HL-60 (cell line): Measurements from ENCODE around the gene CHCHD6.
"Not testable (repeated sequence)": the region's sequence is repeated elsewhere in the genome, so short reads cannot be mapped to it uniquely, and the experiment has no call there.

Source experiments
- DNase-seq, 2 experiments: peaks; one replicate each; pipeline ENCODE4 v3.0.0-alpha.2; 2010 to 2020; ENCODE audit warnings: low read depth in 1 of 2, low spot score in 1 of 2
- H3K27ac ChIP-seq: fragments of 250-450 bp; sonication (Bioruptor Pico); replicated peaks from 2 replicates; pipeline ENCODE4 v1.5.1; 2020; ENCODE audit warnings: mild to moderate bottlenecking, moderate library complexity
- H3K27me3 ChIP-seq: fragments of 250-450 bp; sonication (Bioruptor Pico); 2 replicates; pipeline ENCODE4 v1.5.1; 2021; ENCODE audit warnings: mild to moderate bottlenecking, moderate library complexity; ENCODE audit not compliant: insufficient read depth, poor library complexity, severe bottlenecking
- H3K4me3 ChIP-seq: replicated peaks from 2 replicates; pipeline ENCODE4 v1.5.1; 2011; ENCODE audit warnings: mild to moderate bottlenecking, control low read depth, low read length; ENCODE audit not compliant: insufficient read depth
- CTCF ChIP-seq: IDR thresholded peaks from one replicate; pipeline ENCODE4 v1.5.1; 2011; ENCODE audit warnings: low read length, control low read depth, inconsistent platforms; ENCODE audit not compliant: insufficient read depth
- GABPA ChIP-seq: IDR thresholded peaks from 2 replicates; pipeline ENCODE4 v1.6.1; 2012; ENCODE audit warnings: low read depth
- POLR2AphosphoS5 ChIP-seq: IDR thresholded peaks from 2 replicates; pipeline ENCODE4 v1.6.1; 2012; ENCODE audit warnings: low read depth
- SPI1 ChIP-seq: IDR thresholded peaks from 2 replicates; pipeline ENCODE4 v1.6.1; 2012; ENCODE audit warnings: low read depth, mild to moderate bottlenecking, borderline replicate concordance
- TF ChIP-seq, protein P1 (sequence below): IDR thresholded peaks from 2 replicates; pipeline ENCODE4 v1.6.1; 2012; ENCODE audit warnings: low read depth; ENCODE audit not compliant: insufficient replicate concordance

Gene CHCHD6

DNA sequence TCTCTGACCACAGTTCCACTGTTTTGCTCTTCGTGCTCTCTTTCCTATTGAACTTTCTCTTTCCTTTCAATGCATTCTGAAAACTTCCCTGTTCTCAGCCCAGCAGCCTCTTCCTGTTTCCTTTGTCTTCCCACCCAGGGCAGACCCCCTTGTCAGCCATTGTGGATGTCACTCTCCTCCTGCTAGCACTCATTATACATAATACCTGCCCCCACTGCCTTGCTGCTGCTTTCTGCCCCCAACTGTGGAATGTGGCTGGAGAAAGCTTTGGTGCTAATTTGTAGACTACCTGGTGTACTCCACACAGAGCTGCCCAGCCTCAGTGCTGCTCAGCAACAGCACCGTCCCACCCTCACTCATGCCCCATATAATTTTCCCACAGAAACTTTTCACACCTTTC, 80.2 kb downstream of the CHCHD6 start:
- DNase-seq, result no peak
- Histone ChIP-seq H3K27ac (no peak overlapping the region), H3K27me3 (no peaks in the 10 kb centered on the region), H3K4me3 (no peak overlapping the region)
- TF ChIP-seq, protein P1, sequence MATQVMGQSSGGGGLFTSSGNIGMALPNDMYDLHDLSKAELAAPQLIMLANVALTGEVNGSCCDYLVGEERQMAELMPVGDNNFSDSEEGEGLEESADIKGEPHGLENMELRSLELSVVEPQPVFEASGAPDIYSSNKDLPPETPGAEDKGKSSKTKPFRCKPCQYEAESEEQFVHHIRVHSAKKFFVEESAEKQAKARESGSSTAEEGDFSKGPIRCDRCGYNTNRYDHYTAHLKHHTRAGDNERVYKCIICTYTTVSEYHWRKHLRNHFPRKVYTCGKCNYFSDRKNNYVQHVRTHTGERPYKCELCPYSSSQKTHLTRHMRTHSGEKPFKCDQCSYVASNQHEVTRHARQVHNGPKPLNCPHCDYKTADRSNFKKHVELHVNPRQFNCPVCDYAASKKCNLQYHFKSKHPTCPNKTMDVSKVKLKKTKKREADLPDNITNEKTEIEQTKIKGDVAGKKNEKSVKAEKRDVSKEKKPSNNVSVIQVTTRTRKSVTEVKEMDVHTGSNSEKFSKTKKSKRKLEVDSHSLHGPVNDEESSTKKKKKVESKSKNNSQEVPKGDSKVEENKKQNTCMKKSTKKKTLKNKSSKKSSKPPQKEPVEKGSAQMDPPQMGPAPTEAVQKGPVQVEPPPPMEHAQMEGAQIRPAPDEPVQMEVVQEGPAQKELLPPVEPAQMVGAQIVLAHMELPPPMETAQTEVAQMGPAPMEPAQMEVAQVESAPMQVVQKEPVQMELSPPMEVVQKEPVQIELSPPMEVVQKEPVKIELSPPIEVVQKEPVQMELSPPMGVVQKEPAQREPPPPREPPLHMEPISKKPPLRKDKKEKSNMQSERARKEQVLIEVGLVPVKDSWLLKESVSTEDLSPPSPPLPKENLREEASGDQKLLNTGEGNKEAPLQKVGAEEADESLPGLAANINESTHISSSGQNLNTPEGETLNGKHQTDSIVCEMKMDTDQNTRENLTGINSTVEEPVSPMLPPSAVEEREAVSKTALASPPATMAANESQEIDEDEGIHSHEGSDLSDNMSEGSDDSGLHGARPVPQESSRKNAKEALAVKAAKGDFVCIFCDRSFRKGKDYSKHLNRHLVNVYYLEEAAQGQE, result no peak
- TF ChIP-seq POLR2AphosphoS5, result no peak
- no peak for TF ChIP-seq CTCF
- TF ChIP-seq GABPA, result no peak

- not testable (repeated sequence) for DNase-seq, H3K4me3 ChIP-seq, H3K27me3 ChIP-seq, H3K27ac ChIP-seq
These were observed 87.3 kb downstream of the CHCHD6 start for GRCh38 chr3:126791320-126791719.

DNA sequence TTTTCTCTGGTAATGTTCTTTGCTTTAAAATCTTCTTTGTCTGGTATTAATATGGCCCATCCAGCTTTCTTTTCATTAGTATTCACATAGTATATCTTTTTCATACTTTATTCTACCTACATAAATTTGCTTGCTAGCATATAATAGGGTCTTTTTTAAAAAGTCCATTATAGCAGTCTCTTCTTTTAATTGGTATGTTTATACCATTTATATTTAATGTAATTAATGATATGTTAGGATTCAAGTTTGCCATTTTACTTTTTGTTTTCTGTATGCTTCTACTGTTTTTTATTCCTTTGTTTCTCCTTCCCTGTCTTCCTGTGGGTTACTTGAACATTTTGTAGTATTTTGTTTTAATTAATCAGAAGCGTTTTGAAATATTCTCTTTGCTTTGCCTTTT, 89.0 kb downstream of the CHCHD6 start:
- no peak overlapping the region for H3K4me3 ChIP-seq
- no peak overlapping the region for H3K27ac ChIP-seq
- no peaks in the 10 kb centered on the region for H3K27me3 ChIP-seq
- no peak for TF ChIP-seq SPI1
- no peak for TF ChIP-seq GABPA
- TF ChIP-seq CTCF, result no peak
- TF ChIP-seq, protein P1, result no peak
- no peak for TF ChIP-seq POLR2AphosphoS5
- no peak for DNase-seq

DNA sequence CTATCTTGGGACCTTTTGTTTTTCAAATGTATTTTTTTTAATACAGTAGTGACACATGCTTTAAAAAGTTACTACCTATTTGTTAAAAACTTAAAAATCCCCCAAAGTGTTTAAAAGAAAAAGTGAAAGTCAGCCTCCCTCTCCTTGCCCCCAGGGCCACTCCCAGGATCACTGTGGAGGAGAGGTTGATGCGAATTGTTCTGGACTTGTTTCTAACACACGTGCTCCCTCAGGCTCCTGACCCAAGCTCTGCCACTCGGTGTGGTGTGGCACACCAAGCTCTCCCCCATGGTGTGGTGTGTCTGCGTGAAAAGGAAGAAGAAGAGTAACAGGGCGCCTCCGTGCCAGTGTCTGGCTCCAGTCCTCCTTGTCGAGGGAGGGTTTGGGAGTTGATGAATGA, 93.5 kb downstream of the CHCHD6 start:
- Histone ChIP-seq H3K27ac (no peak overlapping the region), H3K27me3 (no peaks in the 10 kb centered on the region), H3K4me3 (no peak overlapping the region)
- DNase-seq, result no peak
- TF ChIP-seq GABPA, result no peak
- no peak for TF ChIP-seq CTCF
- TF ChIP-seq POLR2AphosphoS5, result no peak
- TF ChIP-seq SPI1, result no peak
- TF ChIP-seq, protein P1, result no peak
